Progenitor cell of endocrine pancreas (in vitro differentiated cells): ENCODE results near the gene ITGA3. TPM values are rescaled to one million over a fixed set of nuclear protein-coding genes. Genes with fewer than 3 reads are reported as not detected.

Experiments
- DNase-seq: peaks from one replicate; pipeline ENCODE4 v3.0.0; 2021; ENCODE audit warnings: low spot score; ENCODE audit not compliant: unreplicated experiment
- H3K27ac Mint-ChIP-seq: 2 replicates; pipeline ENCODE4 v1.8.0; 2021; ENCODE audit warnings: mild to moderate bottlenecking, moderate library complexity, mixed read lengths
- H3K27me3 Mint-ChIP-seq: 2 replicates; pipeline ENCODE4 v1.8.0; 2021; ENCODE audit warnings: mixed read lengths
- H3K36me3 Mint-ChIP-seq: 2 replicates; pipeline ENCODE4 v1.8.0; 2022; ENCODE audit warnings: mixed read lengths; ENCODE audit not compliant: insufficient read depth
- H3K4me1 Mint-ChIP-seq: 2 replicates; pipeline ENCODE4 v1.8.0; 2021; ENCODE audit warnings: low read depth, mixed read lengths
- H3K4me3 Mint-ChIP-seq: 2 replicates; pipeline ENCODE4 v1.8.0; 2021; ENCODE audit warnings: low read depth, mild to moderate bottlenecking, moderate library complexity, mixed read lengths
- H3K9me3 Mint-ChIP-seq: 2 replicates; pipeline ENCODE4 v1.8.0; 2021; ENCODE audit warnings: low read depth, mixed read lengths
- total RNA-seq: library from RNA; stranded (reverse); gene quantifications from 2 replicates; pipeline ENCODE4 v1.2.1, GENCODE V29; 2021
- TF ChIP-seq, protein P1 (sequence below): fragments of 200-600 bp; sonication (generic); IDR thresholded peaks from one replicate; pipeline ENCODE4 v1.5.0; 2021; ENCODE audit warnings: antibody characterized with exemption, mild to moderate bottlenecking; ENCODE audit not compliant: unreplicated experiment

Gene ITGA3
- total RNA-seq, 1 donor from 2014 or later: 17.6 TPM

DNA sequence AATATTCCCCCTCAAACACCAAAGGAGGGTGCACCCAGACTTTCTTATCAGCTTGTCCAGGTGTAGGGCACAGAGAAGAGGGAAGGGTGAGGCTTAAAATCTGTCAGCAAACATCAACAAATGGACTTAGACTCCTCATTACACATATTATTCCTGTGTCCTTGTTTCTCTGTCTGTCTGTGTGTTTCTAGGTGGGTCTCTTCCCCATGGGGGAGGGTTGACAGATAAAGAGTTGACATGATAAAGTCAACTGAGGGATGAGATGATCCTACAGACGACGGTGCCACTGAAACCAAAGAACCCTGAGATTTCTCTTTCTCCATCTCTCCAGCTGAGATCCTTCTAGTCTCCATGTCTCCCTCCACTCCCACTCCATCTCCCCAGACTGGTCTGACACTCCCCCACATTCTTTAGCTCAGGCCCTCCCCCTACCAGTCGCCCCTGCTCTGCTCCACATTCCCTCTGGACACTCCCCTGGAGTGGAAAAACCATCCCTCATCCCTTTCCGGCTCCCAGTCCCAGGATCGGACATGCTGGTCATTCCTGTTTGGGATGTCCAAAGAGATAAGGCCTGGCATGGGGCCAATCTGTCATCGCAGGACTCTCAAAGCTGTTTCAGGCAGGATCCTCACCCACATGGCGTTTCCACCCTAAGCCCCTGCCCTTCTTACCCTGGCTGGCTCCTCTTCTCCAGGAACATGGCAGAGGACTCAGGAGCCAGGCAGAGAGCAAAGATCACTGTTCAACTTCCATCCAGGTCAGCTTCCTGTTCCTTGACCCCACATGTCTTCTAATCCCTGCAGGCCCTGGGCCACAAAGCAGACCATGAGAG, 2.9 kb upstream of the ITGA3 start:
- TF ChIP-seq, protein P1, sequence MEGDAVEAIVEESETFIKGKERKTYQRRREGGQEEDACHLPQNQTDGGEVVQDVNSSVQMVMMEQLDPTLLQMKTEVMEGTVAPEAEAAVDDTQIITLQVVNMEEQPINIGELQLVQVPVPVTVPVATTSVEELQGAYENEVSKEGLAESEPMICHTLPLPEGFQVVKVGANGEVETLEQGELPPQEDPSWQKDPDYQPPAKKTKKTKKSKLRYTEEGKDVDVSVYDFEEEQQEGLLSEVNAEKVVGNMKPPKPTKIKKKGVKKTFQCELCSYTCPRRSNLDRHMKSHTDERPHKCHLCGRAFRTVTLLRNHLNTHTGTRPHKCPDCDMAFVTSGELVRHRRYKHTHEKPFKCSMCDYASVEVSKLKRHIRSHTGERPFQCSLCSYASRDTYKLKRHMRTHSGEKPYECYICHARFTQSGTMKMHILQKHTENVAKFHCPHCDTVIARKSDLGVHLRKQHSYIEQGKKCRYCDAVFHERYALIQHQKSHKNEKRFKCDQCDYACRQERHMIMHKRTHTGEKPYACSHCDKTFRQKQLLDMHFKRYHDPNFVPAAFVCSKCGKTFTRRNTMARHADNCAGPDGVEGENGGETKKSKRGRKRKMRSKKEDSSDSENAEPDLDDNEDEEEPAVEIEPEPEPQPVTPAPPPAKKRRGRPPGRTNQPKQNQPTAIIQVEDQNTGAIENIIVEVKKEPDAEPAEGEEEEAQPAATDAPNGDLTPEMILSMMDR: no peak
- Mint-ChIP-seq H3K27me3 (peaks cover 27% of the 10 kb centered on the region), H3K4me1 (peaks cover 32% of the 10 kb centered on the region), H3K27ac (no peak overlapping the region), H3K9me3 (no peaks in the 10 kb centered on the region), H3K4me3 (no peak overlapping the region), H3K36me3 (no peaks in the 10 kb centered on the region)
- DNase-seq: no peak

- Mint-ChIP-seq H3K9me3 (no peaks in the 10 kb centered on the region), H3K27ac (no peak overlapping the region), H3K27me3 (peaks cover 31% of the 10 kb centered on the region), H3K4me1 (peaks cover 33% of the 10 kb centered on the region), H3K36me3 (no peaks in the 10 kb centered on the region), H3K4me3 (no peak overlapping the region)
- no peak for DNase-seq
- TF ChIP-seq, protein P1: no peak
Observed at GRCh38 chr17:50053654-50053960, 2.3 kb upstream of the ITGA3 start.

GRCh38 chr17:50055055-50055425, 870 bp upstream of the ITGA3 start:
- Mint-ChIP-seq H3K27me3 (peaks cover 30% of the 10 kb centered on the region), H3K9me3 (no peaks in the 10 kb centered on the region), H3K27ac (peak overlapping the region; percentile 93), H3K4me3 (peak overlapping the region; percentile 83), H3K36me3 (no peaks in the 10 kb centered on the region), H3K4me1 (peaks cover 33% of the 10 kb centered on the region)
- TF ChIP-seq, protein P1: no peak
- DNase-seq: peak; percentile 27

DNA sequence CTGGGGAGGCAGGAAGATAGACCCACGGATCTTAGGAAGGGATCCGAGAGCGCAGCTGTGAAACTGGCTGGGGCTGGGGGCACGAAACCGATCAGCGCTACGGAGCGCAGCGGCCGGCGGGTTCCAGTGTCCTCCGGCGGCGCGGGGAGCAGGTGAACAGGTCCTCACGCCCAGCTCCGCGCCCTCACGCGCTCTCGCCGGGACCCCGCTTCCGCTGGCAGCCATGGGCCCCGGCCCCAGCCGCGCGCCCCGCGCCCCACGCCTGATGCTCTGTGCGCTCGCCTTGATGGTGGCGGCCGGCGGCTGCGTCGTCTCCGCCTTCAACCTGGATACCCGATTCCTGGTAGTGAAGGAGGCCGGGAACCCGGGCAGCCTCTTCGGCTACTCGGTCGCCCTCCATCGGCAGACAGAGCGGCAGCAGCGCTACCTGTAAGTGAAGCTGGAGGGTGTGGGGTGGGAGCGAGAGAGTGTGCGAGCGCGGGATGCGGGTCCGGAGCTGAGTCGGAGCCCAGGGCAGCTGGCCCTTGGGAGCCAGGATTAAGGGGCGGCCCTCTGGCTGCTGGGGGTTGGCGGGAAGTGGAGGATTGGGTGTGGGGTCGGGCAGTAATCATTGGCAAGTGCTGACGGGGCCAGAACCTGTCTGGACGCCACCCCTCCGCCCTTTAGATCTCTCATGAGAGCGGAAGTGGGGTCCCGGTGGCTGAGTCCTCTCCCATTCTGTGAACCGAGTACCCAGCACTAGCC, 479 bp downstream of the ITGA3 start:
- Mint-ChIP-seq H3K27ac (peak overlapping the region; percentile 92), H3K27me3 (peaks cover 30% of the 10 kb centered on the region), H3K9me3 (no peaks in the 10 kb centered on the region), H3K4me1 (peaks cover 33% of the 10 kb centered on the region), H3K4me3 (peak overlapping the region; percentile 83), H3K36me3 (no peaks in the 10 kb centered on the region)
- TF ChIP-seq, protein P1: peak; percentile 57
- DNase-seq: peak; percentile 71

- DNase-seq: no peak
- H3K4me3 Mint-ChIP-seq: peak overlapping the region; percentile 83
- no peaks in the 10 kb centered on the region for H3K9me3 Mint-ChIP-seq
- no peak overlapping the region for H3K27ac Mint-ChIP-seq
- TF ChIP-seq, protein P1: no peak
- no peaks in the 10 kb centered on the region for H3K36me3 Mint-ChIP-seq
- peaks cover 30% of the 10 kb centered on the region for H3K27me3 Mint-ChIP-seq
- peaks cover 31% of the 10 kb centered on the region for H3K4me1 Mint-ChIP-seq
Observed at GRCh38 chr17:50056961-50057330, 1.0 kb downstream of the ITGA3 start.
